HG03196 (cell line): Measurements from ENCODE around the gene CEBPG.

Experiments
- ATAC-seq: cut with Tn5 transposase; IDR thresholded peaks from one replicate; pipeline ENCODE4 v1.9.1; 2021; ENCODE audit not compliant: unreplicated experiment

Gene CEBPG

DNA sequence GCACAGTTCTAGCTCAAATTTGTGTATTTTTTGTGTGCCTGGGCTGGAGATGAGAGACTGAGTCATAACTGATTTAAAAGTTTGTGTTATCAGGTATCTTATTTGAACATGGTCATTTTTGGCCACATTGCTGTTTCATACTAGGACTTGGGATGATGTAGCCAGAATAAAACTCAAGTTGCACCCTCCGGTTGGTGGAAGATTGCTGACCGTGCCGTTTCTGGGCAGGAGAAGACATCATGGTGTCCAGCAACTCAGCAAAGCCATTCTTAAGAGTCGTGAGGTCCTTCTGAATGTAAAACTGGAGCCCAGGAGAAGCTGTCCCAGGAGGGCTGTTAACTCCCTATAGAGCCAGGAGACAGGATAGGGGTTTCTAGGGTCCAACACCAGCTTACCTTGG is 7.6 kb downstream of the CEBPG start:
- no peak for ATAC-seq

- no peak for ATAC-seq
These were observed 8.5 kb downstream of the CEBPG start for GRCh38 chr19:33382006-33382405.

GRCh38 chr19:33382982-33383381 is 9.5 kb downstream of the CEBPG start:
- no peak for ATAC-seq

DNA sequence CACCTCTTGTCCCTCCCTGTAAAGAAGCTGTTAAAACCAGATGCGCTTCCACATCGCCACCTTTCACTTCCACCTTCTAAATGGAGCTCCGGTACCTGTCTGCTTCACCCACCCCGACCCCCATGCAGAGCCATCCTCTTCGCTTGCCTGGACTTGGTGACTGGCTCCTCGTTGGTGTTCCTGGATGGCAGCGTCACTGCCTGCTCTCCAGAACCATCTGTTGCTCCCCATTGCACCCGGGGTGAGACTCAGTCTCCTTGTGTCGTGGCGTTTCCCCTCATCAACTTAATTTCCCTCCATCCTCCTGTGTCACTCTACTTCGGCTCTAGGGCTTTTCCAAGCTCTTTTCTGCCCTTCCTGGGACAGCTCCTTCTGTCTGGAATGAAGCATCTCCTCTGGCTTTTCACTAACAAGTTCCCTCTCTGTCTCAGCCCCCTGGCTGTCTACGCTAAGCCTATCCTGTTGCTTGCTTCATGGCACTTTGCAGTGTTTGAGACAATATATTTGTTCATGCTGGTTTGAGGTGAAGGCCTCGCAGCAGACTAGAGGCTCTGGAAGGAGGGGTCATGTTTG is 10.3 kb downstream of the CEBPG start:
- ATAC-seq = no peak

DNA sequence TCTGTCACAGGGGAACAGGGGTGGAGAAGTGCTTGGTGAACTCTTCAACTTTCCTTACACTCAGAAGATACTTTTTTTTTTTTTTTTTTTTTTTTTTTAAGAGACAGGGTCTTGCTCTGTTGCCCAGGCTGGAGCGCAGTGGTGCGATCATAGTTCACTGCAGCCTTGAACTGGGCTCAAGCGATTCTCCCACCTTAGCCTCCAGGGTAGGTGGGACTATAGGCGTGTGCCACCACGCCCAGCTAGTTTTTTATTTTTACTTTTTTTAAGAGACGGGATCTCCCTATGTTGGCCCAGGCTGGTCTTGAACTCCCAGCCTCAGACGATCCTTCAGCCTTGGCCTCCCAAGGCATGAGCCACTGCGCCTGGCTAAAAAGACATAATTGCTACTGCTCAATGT is 11.5 kb downstream of the CEBPG start:
- ATAC-seq = no peak

DNA sequence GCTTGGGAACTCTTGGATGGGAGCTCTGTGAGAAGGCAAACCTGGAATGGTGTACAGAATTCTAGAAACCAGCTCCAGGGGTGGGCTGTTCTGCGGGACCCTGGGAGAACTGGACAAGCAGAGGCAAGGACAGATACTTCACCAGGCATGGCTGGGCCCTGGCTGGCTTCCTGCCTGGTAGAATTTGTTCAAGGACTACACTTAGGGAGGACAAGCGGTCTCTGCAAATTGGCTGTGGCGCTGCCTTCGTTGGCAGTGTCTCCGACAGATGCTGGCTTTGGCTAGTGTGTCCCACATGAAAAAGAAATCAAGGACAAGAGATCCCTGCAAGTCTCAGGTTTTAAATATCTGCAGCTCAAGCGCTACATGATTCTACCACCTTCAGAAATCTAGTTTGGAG is 12.4 kb downstream of the CEBPG start:
- ATAC-seq = no peak

- ATAC-seq = no peak
These were observed 12.9 kb downstream of the CEBPG start for GRCh38 chr19:33386361-33386858.

DNA sequence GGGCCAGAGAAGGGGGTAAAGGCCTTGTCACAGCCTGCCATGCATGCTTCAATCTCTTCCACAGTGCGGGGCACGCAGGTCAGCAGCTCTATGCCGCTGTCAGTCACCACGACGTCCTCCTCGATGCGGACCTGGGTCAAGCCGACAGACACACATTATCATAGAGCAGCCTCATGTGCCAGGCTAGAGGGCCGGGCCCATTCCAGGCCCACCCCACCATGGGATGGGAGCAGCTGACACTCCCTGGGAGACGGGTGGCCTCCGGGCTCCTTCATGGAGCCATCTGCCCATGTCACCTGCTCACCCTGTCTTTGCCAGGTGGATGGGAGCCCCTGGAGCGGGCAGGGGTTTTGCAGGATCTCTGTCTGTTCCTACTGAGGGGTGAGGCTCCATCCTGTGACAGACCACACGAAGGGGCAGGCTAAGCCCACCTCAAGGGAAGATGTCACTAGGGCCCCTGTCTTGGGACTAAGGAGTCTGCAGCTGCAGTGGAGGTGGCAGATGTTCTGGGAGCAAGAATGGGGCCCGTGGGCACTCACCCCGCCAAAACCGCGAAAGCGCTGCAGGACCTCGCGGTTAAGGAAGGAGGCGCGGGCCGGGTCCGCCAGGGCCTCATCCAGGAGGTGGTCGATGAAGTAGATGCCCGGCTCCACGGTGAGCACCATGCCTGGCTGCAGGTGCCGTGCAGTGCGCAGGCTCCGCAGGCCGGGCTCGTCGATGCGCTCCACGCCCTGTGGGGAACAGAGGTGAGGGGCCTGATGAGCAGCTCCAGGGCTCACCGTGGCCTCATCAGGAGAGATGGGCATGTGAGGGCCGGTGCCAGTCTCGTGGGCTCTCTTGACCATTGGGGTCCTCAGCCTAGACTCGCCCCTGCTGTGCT is 14.1 kb downstream of the CEBPG start:
- no peak for ATAC-seq

DNA sequence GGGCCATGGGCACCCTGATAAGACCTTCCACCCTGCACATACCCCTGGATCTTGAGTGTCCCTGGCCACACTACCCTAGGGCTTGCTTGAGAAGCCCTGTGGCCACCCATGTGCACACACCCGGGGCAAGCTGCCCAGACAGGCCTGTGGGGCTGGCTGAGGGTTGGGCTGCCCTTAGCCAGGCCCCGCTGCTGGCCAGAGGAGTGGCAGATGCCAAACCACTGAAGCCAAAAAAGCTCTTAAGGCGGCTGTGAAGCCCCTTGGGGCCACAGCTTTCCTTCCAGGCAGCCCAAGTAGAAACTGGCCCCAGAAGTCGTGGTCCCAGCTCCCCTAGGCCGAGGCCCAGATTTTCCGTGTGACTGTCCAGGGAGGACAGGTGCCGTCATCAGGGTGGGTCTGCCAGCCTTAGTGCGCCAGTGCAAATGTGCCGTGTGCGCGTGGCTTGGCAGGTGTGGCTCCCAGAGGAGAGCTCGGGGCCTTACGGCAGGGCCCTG is 14.8 kb downstream of the CEBPG start:
- ATAC-seq = no peak

DNA sequence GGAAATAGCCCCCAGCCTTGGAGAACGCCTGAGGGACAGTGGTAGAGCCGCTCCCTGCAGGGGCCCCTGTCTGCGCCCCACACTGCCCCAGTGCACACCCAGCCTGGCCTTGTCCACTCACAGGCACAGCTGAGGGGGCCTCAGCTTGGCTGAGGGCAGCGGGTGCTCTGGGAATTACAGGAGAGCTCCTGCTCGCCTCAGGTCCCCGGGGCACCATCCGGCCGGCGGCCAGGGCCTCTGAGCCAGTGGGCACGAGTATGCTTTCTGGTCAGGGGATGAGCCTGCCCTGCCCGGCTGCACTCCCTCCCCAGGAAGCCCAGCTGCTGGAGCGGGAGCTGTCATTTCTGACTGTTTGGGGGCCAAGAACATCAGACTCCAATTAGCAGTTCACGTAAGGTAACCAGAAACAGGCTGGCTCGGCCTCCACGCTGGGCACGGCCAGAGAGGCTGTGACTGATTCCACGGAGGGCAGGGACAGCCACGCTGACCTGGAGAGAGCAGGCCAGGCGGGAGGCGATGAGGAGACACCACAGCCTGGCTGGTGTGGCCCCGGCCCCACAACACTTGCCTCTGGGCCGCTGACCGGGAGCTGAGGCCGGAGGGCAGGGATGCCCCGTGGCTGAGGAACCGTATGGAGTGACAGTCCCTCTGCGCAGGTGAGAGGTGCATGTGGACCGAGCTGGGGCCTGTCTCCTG is 15.4 kb downstream of the CEBPG start:
- no peak for ATAC-seq

- no peak for ATAC-seq
These were observed 16.1 kb downstream of the CEBPG start for GRCh38 chr19:33389421-33390100.

DNA sequence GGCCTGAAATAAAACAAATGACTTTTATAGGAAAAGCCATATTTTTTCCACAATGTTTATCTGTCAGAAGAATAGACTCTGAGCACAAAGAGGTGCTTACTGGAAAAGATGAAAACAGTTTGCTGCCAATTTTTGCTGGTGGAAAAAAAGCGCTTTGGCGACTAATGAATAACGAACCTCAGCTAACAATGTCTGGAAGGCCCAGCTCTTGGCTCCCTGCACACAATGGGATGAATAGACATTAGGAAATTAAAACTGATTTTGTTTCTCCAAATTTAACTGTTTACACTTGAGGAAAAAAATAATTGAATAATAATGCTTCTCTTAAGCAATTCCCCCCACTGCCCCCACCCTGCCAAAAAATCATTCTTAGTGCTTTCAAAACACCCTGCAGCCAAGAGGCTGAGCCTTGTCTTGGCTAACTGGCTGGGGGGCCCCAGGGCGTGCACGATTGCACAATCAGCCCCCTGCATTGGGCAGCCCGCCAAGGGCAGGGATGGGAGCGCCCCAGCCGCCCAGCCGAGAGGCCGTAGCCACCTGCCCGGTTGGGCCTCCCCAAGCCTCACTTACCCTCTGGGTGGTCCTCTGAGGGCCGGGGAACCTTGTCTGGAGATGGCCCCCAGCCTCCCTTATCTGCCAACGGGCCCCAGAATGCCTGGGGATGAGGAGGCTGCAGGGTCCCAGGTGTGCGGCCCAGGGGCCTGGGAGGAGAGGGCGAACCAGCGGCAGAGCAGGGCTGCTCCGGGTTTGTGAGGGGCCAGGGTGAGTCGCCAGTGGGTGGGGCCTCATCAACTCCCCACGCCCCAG is 16.8 kb downstream of the CEBPG start:
- no peak for ATAC-seq

DNA sequence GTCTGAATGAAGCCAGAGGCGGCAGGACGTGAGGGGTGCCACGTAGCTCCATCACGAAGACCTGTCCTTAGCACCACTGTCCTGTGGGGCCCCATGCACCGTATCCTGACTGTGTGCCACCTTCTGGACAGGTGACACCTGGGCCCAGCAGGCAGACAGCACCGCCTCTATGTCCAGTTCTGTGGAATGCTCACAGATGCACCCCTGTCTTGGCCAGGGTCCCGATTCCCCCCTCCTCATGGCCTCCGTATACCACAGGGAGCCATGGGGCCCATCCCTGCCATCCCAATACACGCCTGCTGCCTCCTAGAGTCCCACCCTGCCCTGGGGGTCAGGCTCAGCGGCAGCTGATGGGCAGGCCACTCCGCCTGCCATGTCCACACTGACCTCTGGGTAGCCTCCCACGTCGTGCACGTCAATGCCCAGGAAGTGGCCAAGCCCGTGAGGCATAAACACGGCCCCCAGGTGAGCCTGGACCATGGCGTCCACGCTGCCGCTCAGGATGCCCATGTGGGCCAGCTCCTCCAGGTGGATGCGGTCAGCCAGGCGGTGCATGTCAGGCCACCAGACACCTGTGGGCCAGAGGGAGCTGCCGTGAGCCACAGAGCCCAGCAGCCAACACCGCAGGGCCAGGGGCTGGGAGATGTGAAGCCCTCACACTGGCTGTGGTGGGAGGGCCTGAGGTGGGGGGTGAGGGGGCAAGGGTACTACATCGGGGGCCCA is 17.6 kb downstream of the CEBPG start:
- no peak for ATAC-seq

GRCh38 chr19:33391631-33392249 is 18.2 kb downstream of the CEBPG start:
- no peak for ATAC-seq

- ATAC-seq = no peak
These were observed 19.1 kb downstream of the CEBPG start for GRCh38 chr19:33392341-33393285.

DNA sequence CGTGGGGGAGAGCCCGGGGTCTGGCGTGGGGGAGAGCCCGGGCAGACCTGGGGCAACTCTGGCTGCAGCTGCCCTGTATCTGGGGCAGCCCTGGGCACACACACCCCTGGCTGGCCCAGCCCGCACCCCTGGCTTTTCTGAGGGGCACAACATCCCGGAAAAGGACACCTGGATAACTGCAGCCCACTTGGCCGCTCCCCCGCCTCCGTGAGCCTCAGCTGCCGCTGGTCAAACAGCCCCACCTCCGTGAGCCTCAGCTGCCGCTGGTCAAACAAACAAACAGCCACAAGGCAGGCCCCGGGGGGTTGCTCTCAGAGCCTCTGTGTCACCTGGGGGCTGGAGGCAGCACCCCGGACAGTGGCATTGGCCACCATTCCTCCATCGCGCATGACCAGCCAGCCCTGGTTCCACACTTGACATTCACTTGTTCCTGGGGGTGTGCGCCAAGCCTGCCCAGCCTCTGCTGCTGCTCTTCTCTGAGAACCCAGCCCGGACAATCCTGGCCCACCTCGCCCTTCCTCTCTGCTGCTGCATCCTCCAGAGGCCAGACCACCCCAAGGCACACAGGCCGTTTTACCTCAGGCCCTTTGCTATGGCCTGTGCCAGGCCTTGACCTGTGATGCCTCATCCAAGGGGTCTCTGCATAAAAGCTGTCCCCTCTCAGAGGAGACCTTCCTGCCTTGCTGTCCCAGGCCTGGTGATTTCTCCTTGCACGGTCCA is 19.9 kb downstream of the CEBPG start:
- ATAC-seq = no peak

DNA sequence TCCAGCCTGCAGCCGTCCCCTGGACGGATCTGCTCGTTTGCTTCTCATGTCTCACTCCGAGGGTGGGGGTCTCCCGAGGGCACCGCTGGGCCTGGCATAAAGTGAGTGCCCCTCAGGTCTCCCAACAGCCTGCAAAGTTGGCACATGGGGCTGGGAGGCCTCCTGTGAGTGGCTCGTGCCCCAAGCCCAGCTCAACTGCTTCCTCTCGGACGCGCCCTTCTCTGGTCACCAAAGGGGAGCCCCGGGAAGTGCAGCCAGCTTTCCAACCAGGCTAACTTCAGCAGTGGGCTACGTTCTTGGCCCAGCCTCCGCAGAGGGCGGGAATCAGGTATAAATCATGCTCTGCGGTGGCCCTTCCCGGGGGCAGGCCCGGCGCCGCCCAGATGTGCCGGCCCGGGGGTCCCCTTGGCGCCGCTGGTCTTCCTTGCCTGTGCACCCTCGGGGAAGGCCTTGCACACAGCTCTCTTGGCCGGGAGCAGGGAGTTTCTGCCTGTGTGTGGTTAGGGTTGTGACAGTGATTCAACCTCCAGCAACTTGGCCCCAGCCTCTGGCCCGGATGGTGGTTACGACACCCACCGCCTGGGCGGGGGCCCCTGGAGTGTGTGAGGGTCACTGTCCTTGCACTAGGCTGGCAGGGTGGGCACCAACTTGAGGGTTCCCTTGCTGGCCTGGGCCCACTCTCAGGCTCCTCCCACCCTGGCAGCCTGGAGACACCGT is 20.7 kb downstream of the CEBPG start:
- no peak for ATAC-seq
